A549 treated with ZK216348 at 1 μM for 4 hours (cell line): ENCODE results near the gene OR4Q2. TPM values are rescaled to one million over a fixed set of nuclear protein-coding genes. Genes with fewer than 3 reads are reported as not detected.

ENCODE experiments used
- total RNA-seq: library from RNA; stranded (reverse); fragments of 200-300 nt; extraction: Qiagen RNA extraction; gene quantifications from 5 replicates; pipeline ENCODE4 v1.2.3, GENCODE V29; 2022; ENCODE audit warnings: low read depth

The OR4Q2 gene
- total RNA-seq: not detected in 5 replicates

DNA sequence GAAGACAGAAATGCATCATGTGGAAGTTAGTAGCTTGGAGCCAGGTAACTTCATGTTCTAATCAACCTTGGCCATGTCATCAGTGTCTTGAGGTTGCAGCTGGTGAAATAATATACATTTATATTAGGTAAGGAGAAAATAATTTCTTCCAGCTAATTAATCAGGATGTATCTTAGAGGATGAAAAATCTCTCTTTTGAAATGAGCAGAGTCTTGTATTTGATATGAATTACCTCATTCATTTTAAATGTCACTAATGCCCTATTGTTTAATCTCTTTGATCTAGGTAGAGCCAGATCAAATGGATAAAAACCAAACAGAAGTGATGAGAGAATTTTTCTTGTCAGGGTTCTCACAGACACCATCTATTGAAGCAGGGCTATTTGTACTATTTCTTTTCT lies at the start of gene OR4Q2:
OR4Q2 (plus strand) TSS at position 301 of the 400 bp plus-strand sequence.

DNA sequence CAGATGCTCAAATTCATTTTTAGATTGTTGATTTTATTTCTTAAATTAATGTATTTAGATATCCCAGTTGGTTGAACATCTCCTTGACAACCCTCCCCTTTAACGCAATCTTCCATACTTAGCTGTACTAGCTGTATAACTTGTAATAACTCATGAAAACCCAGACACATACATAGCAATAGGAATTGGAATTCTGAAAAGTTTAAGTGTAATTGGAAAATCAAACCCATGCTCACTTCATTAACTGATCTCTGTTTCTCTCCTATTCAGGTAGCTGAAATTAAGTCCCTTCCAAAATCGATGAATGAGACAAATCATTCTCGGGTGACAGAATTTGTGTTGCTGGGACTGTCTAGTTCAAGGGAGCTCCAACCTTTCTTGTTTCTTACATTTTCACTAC lies 26.7 kb upstream of the OR4Q2 start, which contains the start of gene OR4K15:
OR4K15 (plus strand) TSS at position 301 of the 400 bp plus-strand sequence; CDS start at position 301, 0 bp downstream.

DNA sequence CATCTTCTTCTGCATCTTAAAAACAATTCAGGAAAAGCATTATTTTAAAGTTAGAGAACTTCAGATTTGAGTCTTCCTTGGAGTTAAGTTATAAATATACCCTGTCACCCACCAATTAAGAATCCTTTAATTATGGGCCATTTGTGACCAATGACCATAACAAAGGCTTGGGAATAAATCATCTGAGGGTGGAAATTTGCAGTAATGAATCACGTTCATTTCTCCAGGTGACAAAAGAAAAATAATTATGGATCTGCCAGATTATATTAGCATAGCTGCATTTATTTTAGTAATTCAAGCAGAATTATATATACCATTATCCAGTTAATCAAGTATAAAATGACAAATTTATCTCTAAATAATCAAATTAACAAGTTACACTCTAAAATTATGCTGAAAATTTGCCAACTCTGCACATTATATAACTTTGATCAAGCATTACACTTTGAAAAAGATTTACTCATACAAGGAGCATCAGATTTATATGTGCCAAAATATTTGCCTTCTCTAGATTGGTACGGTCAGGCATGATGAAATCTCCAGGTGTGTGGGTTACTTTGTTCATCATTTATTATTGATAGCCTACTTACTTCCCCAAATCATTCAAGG lies 17.4 kb downstream of the OR4Q2 start, which contains the start of gene OR4K14:
OR4K14 (minus strand) TSS at position 51 of the 609 bp plus-strand sequence. CDS start 4,114 bp downstream, outside the sequence.

DNA sequence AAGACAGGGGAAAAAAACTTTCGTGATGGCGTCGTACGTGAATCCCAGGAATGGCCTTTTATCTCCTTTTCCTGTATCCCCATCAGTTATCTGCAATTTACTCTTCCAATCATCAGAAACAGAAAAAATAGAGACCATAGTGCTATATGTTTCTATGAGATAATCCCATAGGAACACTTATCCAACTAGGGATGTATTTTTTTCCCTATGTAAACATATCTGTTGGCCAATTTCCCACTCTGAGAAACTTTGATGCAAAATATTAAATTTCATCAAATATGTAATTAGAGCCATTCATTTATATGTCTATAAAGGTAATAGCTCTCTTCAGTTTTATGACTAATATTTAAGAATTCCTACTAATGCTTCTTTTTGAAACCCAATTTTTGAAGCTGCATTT lies 34.0 kb downstream of the OR4Q2 start, which contains the start of gene OR4K13:
OR4K13 (minus strand) TSS at position 101 of the 400 bp plus-strand sequence. CDS start 1,280 bp downstream, outside the sequence.

Other genes with a start within 250 kb of the OR4Q2 start
- not detected in 5 replicates for gene OR4M1, start 228.7 kb upstream of the OR4Q2 start, total RNA-seq
- not detected in 5 replicates for gene OR4N2, start 198.4 kb upstream of the OR4Q2 start, total RNA-seq
- gene OR4K2, start 127.0 kb upstream of the OR4Q2 start, total RNA-seq: not detected in 5 replicates
- not detected in 5 replicates for gene OR4K5, start 81.6 kb upstream of the OR4Q2 start, total RNA-seq
- not detected in 5 replicates for gene OR4K1, start 71.2 kb upstream of the OR4Q2 start, total RNA-seq
- not detected in 5 replicates for gene OR4K15, start 26.6 kb upstream of the OR4Q2 start, total RNA-seq
- not detected in 5 replicates for gene OR4K14, start 17.1 kb downstream of the OR4Q2 start, total RNA-seq
- not detected in 5 replicates for gene OR4K13, start 33.9 kb downstream of the OR4Q2 start, total RNA-seq
- not detected in 5 replicates for gene OR4L1, start 57.9 kb downstream of the OR4Q2 start, total RNA-seq
- not detected in 5 replicates for gene OR4K17, start 108.6 kb downstream of the OR4Q2 start, total RNA-seq
- gene OR4N5, start 136.7 kb downstream of the OR4Q2 start, total RNA-seq: not detected in 5 replicates
- not detected in 5 replicates for gene OR11G2, start 188.7 kb downstream of the OR4Q2 start, total RNA-seq
- gene OR11H6, start 221.5 kb downstream of the OR4Q2 start, total RNA-seq: not detected in 5 replicates
- not detected in 5 replicates for gene OR11H7, start 226.8 kb downstream of the OR4Q2 start, total RNA-seq
- gene OR11H4, start 237.1 kb downstream of the OR4Q2 start, total RNA-seq: not detected in 5 replicates